NT2/D1 (cell line): ENCODE results near the gene ZEB2.

Experiments
- SUZ12 ChIP-seq: IDR thresholded peaks from 2 replicates; pipeline ENCODE4 v1.6.1; 2011; ENCODE audit not compliant: insufficient read length, insufficient read depth; ENCODE audit errors: extremely low read depth
- YY1 ChIP-seq: IDR thresholded peaks from 2 replicates; pipeline ENCODE4 v1.6.1; 2011; ENCODE audit not compliant: insufficient read length, insufficient read depth
- ZNF274 ChIP-seq: IDR thresholded peaks from 2 replicates; pipeline ENCODE4 v1.6.1; 2011; ENCODE audit warnings: mild to moderate bottlenecking, low read depth, low read length

DNA sequence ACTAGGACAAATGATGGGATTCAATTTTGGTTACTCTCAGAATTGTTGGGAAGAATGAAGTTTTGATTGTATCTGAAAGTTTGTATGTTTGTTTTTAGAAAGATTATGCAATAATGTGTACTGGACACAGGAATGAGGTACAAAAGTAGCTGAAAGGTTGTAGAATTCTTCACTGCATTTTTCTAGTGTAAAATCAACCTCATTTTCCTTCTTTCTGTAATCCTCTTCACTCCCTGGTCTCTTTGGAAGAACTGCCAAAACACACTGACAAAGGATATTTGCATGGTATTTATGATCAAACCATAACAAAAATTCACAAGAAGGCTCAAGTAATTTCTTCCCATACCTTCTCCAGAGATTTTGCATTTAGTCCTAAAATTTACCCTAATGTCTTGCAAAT lies 110.7 kb downstream of the ZEB2 start:
- no peak for TF ChIP-seq YY1
- TF ChIP-seq SUZ12, result no peak
- no peak for TF ChIP-seq ZNF274
